ENCODE measurements around the gene GFOD1.

Gene GFOD1

DNA sequence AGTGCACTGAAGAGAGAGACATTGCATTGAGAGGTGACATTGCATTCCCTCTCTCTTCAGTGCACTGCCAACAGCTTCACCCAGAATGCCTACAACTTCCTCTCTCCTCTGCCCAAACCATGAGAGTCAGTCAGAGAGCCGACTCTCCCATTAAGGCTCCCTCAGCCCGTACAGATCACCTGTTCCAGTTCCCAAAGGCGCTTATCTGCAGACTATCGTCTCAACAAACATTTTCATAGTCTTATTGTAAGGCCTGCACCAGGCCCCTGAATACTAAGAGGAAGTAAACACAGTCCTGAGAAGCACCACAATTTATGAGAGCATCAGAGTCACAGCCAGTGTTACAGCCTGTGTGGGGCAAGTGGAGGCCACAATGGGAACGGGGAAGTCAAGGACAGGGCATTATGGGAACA lies 53.7 kb downstream of the GFOD1 start:
- DNase-seq (ENCODE audit: low read depth) = no peak
- TF ChIP-seq, protein P1, sequence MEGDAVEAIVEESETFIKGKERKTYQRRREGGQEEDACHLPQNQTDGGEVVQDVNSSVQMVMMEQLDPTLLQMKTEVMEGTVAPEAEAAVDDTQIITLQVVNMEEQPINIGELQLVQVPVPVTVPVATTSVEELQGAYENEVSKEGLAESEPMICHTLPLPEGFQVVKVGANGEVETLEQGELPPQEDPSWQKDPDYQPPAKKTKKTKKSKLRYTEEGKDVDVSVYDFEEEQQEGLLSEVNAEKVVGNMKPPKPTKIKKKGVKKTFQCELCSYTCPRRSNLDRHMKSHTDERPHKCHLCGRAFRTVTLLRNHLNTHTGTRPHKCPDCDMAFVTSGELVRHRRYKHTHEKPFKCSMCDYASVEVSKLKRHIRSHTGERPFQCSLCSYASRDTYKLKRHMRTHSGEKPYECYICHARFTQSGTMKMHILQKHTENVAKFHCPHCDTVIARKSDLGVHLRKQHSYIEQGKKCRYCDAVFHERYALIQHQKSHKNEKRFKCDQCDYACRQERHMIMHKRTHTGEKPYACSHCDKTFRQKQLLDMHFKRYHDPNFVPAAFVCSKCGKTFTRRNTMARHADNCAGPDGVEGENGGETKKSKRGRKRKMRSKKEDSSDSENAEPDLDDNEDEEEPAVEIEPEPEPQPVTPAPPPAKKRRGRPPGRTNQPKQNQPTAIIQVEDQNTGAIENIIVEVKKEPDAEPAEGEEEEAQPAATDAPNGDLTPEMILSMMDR (conservative IDR thresholded peaks at IDR 0.05; ENCODE audit: control insufficient read depth, insufficient read depth, low read depth, low read length) = no peak
- no peak overlapping the region for H3K4me3 ChIP-seq (ENCODE audit: control insufficient read depth, low read depth, low read length)

- H3K4me3 ChIP-seq (ENCODE audit: control insufficient read depth, low read depth, low read length) = no peak overlapping the region
- TF ChIP-seq, protein P1 (conservative IDR thresholded peaks at IDR 0.05; ENCODE audit: control insufficient read depth, insufficient read depth, low read depth, low read length) = no peak
- peak; percentile 63 for DNase-seq (ENCODE audit: low read depth)
Observed at GRCh38 chr6:13432526-13433184, 54.7 kb downstream of the GFOD1 start.

GRCh38 chr6:13431861-13432465 lies 55.4 kb downstream of the GFOD1 start:
- TF ChIP-seq, protein P1 (conservative IDR thresholded peaks at IDR 0.05; ENCODE audit: control insufficient read depth, insufficient read depth, low read depth, low read length) = no peak
- DNase-seq (ENCODE audit: low read depth) = peak; percentile 33
- H3K4me3 ChIP-seq (ENCODE audit: control insufficient read depth, low read depth, low read length) = no peak overlapping the region

- TF ChIP-seq, protein P1 (conservative IDR thresholded peaks at IDR 0.05; ENCODE audit: control insufficient read depth, insufficient read depth, low read depth, low read length) = no peak
- H3K4me3 ChIP-seq (ENCODE audit: control insufficient read depth, low read depth, low read length) = no peak overlapping the region
Observed at GRCh38 chr6:13431059-13431656, 56.2 kb downstream of the GFOD1 start.

GRCh38 chr6:13429406-13429753 lies 58.0 kb downstream of the GFOD1 start:
- TF ChIP-seq, protein P1 (conservative IDR thresholded peaks at IDR 0.05; ENCODE audit: control insufficient read depth, insufficient read depth, low read depth, low read length) = no peak
- no peak for DNase-seq (ENCODE audit: low read depth)
- no peak overlapping the region for H3K4me3 ChIP-seq (ENCODE audit: control insufficient read depth, low read depth, low read length)

More at GRCh38 chr6:13431059-13431656, 56.2 kb downstream of the GFOD1 start:
- no peak for DNase-seq (ENCODE audit: low read depth)

- H3K4me3 ChIP-seq (ENCODE audit: control insufficient read depth, low read depth, low read length) = no peak overlapping the region
- TF ChIP-seq, protein P1 (conservative IDR thresholded peaks at IDR 0.05; ENCODE audit: control insufficient read depth, insufficient read depth, low read depth, low read length) = no peak
- DNase-seq (ENCODE audit: low read depth) = no peak
Observed at GRCh38 chr6:13428583-13429405, 58.6 kb downstream of the GFOD1 start.

Data from fibroblast of mammary gland (primary cell).